Spinal cord (tissue), 10 donors: ENCODE measurements around the gene BTN2A1. TPM values are rescaled to one million over a fixed set of nuclear protein-coding genes. Genes with fewer than 3 reads are reported as not detected.

Experiments used
- DNase-seq, 6 donors: peaks; one replicate each; pipeline versions ENCODE4 v3.0.0 to v3.0.0-alpha.2; 2013 to 2015; ENCODE audit warnings: low spot score in 6 of 6, low read depth in 4 of 6
- H3K27ac ChIP-seq: one replicate; pipeline ENCODE4 v1.5.1; 2013; ENCODE audit warnings: low read depth, low read length, control low read depth
- H3K27me3 ChIP-seq: one replicate; pipeline ENCODE4 v1.6.1; 2013; ENCODE audit warnings: low read length; ENCODE audit not compliant: control insufficient read depth, insufficient read depth
- H3K36me3 ChIP-seq: one replicate; pipeline ENCODE4 v1.6.1; 2013; ENCODE audit warnings: low read length; ENCODE audit not compliant: control insufficient read depth, insufficient read depth
- H3K4me1 ChIP-seq: one replicate; pipeline ENCODE4 v1.6.1; 2013; ENCODE audit warnings: low read length; ENCODE audit not compliant: control insufficient read depth, insufficient read depth
- H3K4me3 ChIP-seq: one replicate; pipeline ENCODE4 v1.5.1; 2013; ENCODE audit warnings: low read depth, low read length, control low read depth
- H3K9me3 ChIP-seq: one replicate; pipeline ENCODE4 v1.6.1; 2013; ENCODE audit warnings: low read length; ENCODE audit not compliant: control insufficient read depth, insufficient read depth
- WGBS: methylation state at CpG from one replicate; pipeline ENCODE4 v1.1.5; 2013; ENCODE audit warnings: missing lambda C conversion rate; ENCODE audit not compliant: insufficient coverage; 5-methylcytosine and 5-hydroxymethylcytosine counted together
- polyA plus RNA-seq, 2 donors: library from polyadenylated mRNA; unstranded; fragments of 120-200 nt; gene quantifications; one replicate each; pipeline ENCODE4 v1.2.1, GENCODE V29; 2013; ENCODE audit not compliant: insufficient read length in 2 of 2
- total RNA-seq, 2 donors: library from RNA; depleted of rRNA in 1 of 2; stranded (reverse); fragments of 120-200 nt in 1 of 2; fragments of >200 nt in 1 of 2; gene quantifications; one replicate each; pipeline versions ENCODE4 v1.2.3 to v1.2.4, GENCODE V29; 2013 to 2014
- donor health status: healthy.

Gene BTN2A1
- total and polyA plus RNA-seq, 4 donors: 12.3 to 31.4 (median 21.9) TPM

- no peaks in the 10 kb centered on the region for H3K27me3 ChIP-seq
- H3K27ac ChIP-seq: no peak overlapping the region
- no peak overlapping the region for H3K4me3 ChIP-seq
- no peaks in the 10 kb centered on the region for H3K9me3 ChIP-seq
- no peaks in the 10 kb centered on the region for H3K36me3 ChIP-seq
- WGBS: no CpG with 5 or more reads among the region's 6 CpGs
- no peaks in the 10 kb centered on the region for H3K4me1 ChIP-seq
- no peak for DNase-seq
Observed at GRCh38 chr6:26485112-26485780, 27.5 kb downstream of the BTN2A1 start.

- no CpG with 5 or more reads among the region's 5 CpGs for WGBS
Observed at GRCh38 chr6:26486358-26486757, 28.6 kb downstream of the BTN2A1 start.

GRCh38 chr6:26487466-26487865, 29.7 kb downstream of the BTN2A1 start:
- no peaks in the 10 kb centered on the region for H3K9me3 ChIP-seq
- no peak overlapping the region for H3K27ac ChIP-seq
- no peaks in the 10 kb centered on the region for H3K36me3 ChIP-seq
- no peaks in the 10 kb centered on the region for H3K27me3 ChIP-seq
- WGBS: 91% methylated on average over 1 of the region's 1 CpG
- H3K4me3 ChIP-seq: no peak overlapping the region
- no peaks in the 10 kb centered on the region for H3K4me1 ChIP-seq
- no peak for DNase-seq

More at GRCh38 chr6:26486358-26486757, 28.6 kb downstream of the BTN2A1 start:
- no peak for DNase-seq
- Histone ChIP-seq H3K27me3 (no peaks in the 10 kb centered on the region), H3K36me3 (no peaks in the 10 kb centered on the region), H3K4me3 (no peak overlapping the region), H3K9me3 (no peaks in the 10 kb centered on the region), H3K27ac (no peak overlapping the region), H3K4me1 (no peaks in the 10 kb centered on the region)

- no peaks in the 10 kb centered on the region for H3K27me3 ChIP-seq
- H3K27ac ChIP-seq: no peak overlapping the region
- no peak for DNase-seq
- H3K4me3 ChIP-seq: no peak overlapping the region
- no peaks in the 10 kb centered on the region for H3K4me1 ChIP-seq
- H3K9me3 ChIP-seq: no peaks in the 10 kb centered on the region
- no peaks in the 10 kb centered on the region for H3K36me3 ChIP-seq
- WGBS: 92% methylated on average over 5 of the region's 8 CpGs
Observed at GRCh38 chr6:26489996-26490964, 32.5 kb downstream of the BTN2A1 start.

- no peaks in the 10 kb centered on the region for H3K27me3 ChIP-seq
- DNase-seq: no peak
- H3K9me3 ChIP-seq: no peaks in the 10 kb centered on the region
- H3K4me3 ChIP-seq: no peak overlapping the region
- WGBS: 86% methylated on average over 3 of the region's 5 CpGs
- H3K36me3 ChIP-seq: no peaks in the 10 kb centered on the region
- no peaks in the 10 kb centered on the region for H3K4me1 ChIP-seq
- H3K27ac ChIP-seq: no peak overlapping the region
Observed at GRCh38 chr6:26491604-26492003, 33.8 kb downstream of the BTN2A1 start.

- H3K4me1 ChIP-seq: no peaks in the 10 kb centered on the region
- no peak for DNase-seq
- no peak overlapping the region for H3K4me3 ChIP-seq
- H3K27me3 ChIP-seq: no peaks in the 10 kb centered on the region
- H3K9me3 ChIP-seq: no peaks in the 10 kb centered on the region
- no peak overlapping the region for H3K27ac ChIP-seq
- H3K36me3 ChIP-seq: no peaks in the 10 kb centered on the region
- 80% methylated on average over 2 of the region's 2 CpGs for WGBS
Observed at GRCh38 chr6:26493258-26493657, 35.5 kb downstream of the BTN2A1 start.

- Histone ChIP-seq H3K36me3 (no peaks in the 10 kb centered on the region), H3K27me3 (no peaks in the 10 kb centered on the region), H3K4me1 (no peaks in the 10 kb centered on the region), H3K4me3 (no peak overlapping the region), H3K9me3 (no peaks in the 10 kb centered on the region), H3K27ac (no peak overlapping the region)
- WGBS: no CpG with 5 or more reads among the region's 3 CpGs
- DNase-seq: no peak
Observed at GRCh38 chr6:26494117-26494516, 36.4 kb downstream of the BTN2A1 start.

- no peaks in the 10 kb centered on the region for H3K9me3 ChIP-seq
- no peak overlapping the region for H3K4me3 ChIP-seq
- no CpG with 5 or more reads among the region's 1 CpG for WGBS
- H3K36me3 ChIP-seq: no peaks in the 10 kb centered on the region
- no peak overlapping the region for H3K27ac ChIP-seq
- DNase-seq: no peak
- H3K27me3 ChIP-seq: peaks cover 3% of the 10 kb centered on the region
- no peaks in the 10 kb centered on the region for H3K4me1 ChIP-seq
Observed at GRCh38 chr6:26495281-26495680, 37.5 kb downstream of the BTN2A1 start.

- no peak overlapping the region for H3K4me3 ChIP-seq
- peaks cover 9% of the 10 kb centered on the region for H3K4me1 ChIP-seq
- no peak overlapping the region for H3K27ac ChIP-seq
- H3K36me3 ChIP-seq: no peaks in the 10 kb centered on the region
- no peaks in the 10 kb centered on the region for H3K9me3 ChIP-seq
- peaks cover 25% of the 10 kb centered on the region for H3K27me3 ChIP-seq
- WGBS: 60% methylated on average over 2 of the region's 4 CpGs
- DNase-seq: no peak
Observed at GRCh38 chr6:26497610-26498009, 39.9 kb downstream of the BTN2A1 start.
